Activated B cell treated with CpG ODN at 0.5 μM for 24 hours (primary cell): ENCODE results near the gene IRAK2. TPM values are rescaled to one million over a fixed set of nuclear protein-coding genes. Genes with fewer than 3 reads are reported as not detected.
A peak's percentile ranks its signal among the peaks of the same experiment; 100 is the strongest.

Experiments
- ATAC-seq: fragments of 200-7000 bp; cut with Tn5 transposase; one replicate; pipeline ENCODE4 v1.10.0; 2021; ENCODE audit warnings: low read depth, mild to moderate bottlenecking, moderate library complexity
- CTCF ChIA-PET: fragments of 350-600 bp; sonication (Branson Sonifier 250); formaldehyde crosslinking; loops from one replicate; lab custom pipeline; 2021; ENCODE audit warnings: antibody characterized with exemption; lab: Charles Lee
- POLR2A ChIA-PET: fragments of 350-600 bp; sonication (Branson Sonifier 250); formaldehyde crosslinking; loops from one replicate; lab custom pipeline; 2021; ENCODE audit warnings: antibody characterized with exemption; lab: Charles Lee
- DNase-seq: peaks from one replicate; pipeline ENCODE4 v3.0.0; 2022
- H3K27ac Mint-ChIP-seq: one replicate; pipeline ENCODE4 v1.8.0; 2020; ENCODE audit warnings: mixed read lengths
- H3K27me3 Mint-ChIP-seq: one replicate; pipeline ENCODE4 v1.8.0; 2021; ENCODE audit warnings: mixed read lengths
- H3K36me3 Mint-ChIP-seq: one replicate; pipeline ENCODE4 v1.8.0; 2021; ENCODE audit warnings: low read depth, mixed read lengths
- H3K4me1 Mint-ChIP-seq: one replicate; pipeline ENCODE4 v1.8.0; 2021; ENCODE audit warnings: mixed read lengths
- H3K4me3 Mint-ChIP-seq: one replicate; pipeline ENCODE4 v1.8.0; 2020; ENCODE audit warnings: mild to moderate bottlenecking, mixed read lengths
- H3K9me3 Mint-ChIP-seq: one replicate; pipeline ENCODE4 v1.8.0; 2020; ENCODE audit warnings: mixed read lengths
- intact Hi-C: fragments of 100-400 bp; cut with micrococcal nuclease; formaldehyde crosslinking; loops from one replicate; pipeline ENCODE4 v1.15.1; 2024
- total RNA-seq: library from RNA; stranded (reverse); gene quantifications from 2 replicates; pipeline ENCODE4 v1.2.3, GENCODE V29; 2022
- TF ChIP-seq, protein P1 (sequence below): fragments of 200-600 bp; IDR thresholded peaks from one replicate; pipeline ENCODE4 v1.8.0; 2022; ENCODE audit warnings: antibody characterized with exemption, mild to moderate bottlenecking

IRAK2 gene
- total RNA-seq, 1 donor from 2014 or later = 8.6 TPM

DNA sequence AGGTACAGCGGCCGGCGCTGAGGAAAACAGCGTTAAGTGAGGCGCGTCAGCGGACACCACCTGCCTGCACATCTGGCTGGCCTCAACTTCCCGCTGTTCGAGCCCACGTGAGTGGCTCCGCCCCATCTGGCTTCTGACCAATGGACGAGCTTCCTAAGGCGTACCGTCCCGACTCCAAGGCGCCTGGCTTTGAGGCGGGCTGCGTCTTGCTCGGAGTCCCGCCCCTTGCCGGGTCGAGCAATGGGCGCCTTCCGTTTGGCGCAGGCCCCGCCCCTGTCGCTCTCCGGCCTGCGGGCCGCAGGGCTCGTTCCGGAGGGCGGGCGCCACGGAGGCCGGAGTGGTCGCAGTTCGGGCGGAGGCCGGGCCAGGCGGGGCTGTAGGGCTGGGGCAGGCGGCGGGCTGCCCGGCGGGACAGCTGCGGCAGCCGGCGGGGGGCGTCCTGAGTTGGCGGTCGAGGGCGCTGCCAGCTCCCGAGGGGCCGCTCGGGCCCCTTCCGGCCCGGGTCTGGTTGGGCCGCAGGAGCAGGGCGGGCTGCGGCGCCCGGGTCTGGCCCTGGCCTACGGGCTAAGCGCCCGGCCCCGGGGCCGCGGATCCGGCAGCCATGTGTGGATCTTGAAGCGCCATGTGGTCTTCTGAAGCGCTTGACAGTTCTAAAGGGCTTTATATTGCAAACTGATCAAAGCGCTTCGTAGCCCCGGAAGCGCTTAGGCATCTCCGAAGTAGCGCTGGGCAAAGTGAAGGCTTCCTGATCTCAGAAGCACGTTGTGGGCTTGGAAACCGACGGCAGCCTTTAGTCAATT lies 83.7 kb downstream of the IRAK2 start, which contains the start of gene TATDN2:
TSS of gene TATDN2 (plus strand) at position 276 of the 800 bp plus-strand sequence. CDS start 742 bp downstream, outside the sequence.
- DNase-seq (peak; percentile 88), ATAC-seq (peak; percentile 97)
- CTCF ChIA-PET = interaction anchor here (0.7 to 1.3 kb wide), 5 partner anchors 25 to 315 kb away, joined by 3 to 4 read pairs (median 3); partner anchors contain the start of genes BRK1 and GHRL
- Mint-ChIP-seq H3K9me3 (peaks cover 13% of the 10 kb centered on the region), H3K27ac (peak within 1 kb of the TSS; percentile 91), H3K36me3 (peaks cover 52% of the 10 kb centered on the region), H3K4me3 (peak within 1 kb of the TSS; percentile 95), H3K27me3 (no peaks in the 10 kb centered on the region), H3K4me1 (peaks cover 39% of the 10 kb centered on the region)
- intact Hi-C loops = loop anchor here (1.0 to 5.0 kb wide), 13 partner anchors 44 to 852 kb away; partner anchors contain the start of genes BRK1, BRPF1, CRELD1 and FANCD2
- POLR2A ChIA-PET = interaction anchor here (0.6 to 2.4 kb wide), 35 partner anchors 11 to 851 kb away, joined by 3 to 17 read pairs (median 6); partner anchors contain the start of genes ARPC4, BRK1, CRELD1 and EMC3
- TF ChIP-seq, protein P1, sequence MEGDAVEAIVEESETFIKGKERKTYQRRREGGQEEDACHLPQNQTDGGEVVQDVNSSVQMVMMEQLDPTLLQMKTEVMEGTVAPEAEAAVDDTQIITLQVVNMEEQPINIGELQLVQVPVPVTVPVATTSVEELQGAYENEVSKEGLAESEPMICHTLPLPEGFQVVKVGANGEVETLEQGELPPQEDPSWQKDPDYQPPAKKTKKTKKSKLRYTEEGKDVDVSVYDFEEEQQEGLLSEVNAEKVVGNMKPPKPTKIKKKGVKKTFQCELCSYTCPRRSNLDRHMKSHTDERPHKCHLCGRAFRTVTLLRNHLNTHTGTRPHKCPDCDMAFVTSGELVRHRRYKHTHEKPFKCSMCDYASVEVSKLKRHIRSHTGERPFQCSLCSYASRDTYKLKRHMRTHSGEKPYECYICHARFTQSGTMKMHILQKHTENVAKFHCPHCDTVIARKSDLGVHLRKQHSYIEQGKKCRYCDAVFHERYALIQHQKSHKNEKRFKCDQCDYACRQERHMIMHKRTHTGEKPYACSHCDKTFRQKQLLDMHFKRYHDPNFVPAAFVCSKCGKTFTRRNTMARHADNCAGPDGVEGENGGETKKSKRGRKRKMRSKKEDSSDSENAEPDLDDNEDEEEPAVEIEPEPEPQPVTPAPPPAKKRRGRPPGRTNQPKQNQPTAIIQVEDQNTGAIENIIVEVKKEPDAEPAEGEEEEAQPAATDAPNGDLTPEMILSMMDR = no peak

DNA sequence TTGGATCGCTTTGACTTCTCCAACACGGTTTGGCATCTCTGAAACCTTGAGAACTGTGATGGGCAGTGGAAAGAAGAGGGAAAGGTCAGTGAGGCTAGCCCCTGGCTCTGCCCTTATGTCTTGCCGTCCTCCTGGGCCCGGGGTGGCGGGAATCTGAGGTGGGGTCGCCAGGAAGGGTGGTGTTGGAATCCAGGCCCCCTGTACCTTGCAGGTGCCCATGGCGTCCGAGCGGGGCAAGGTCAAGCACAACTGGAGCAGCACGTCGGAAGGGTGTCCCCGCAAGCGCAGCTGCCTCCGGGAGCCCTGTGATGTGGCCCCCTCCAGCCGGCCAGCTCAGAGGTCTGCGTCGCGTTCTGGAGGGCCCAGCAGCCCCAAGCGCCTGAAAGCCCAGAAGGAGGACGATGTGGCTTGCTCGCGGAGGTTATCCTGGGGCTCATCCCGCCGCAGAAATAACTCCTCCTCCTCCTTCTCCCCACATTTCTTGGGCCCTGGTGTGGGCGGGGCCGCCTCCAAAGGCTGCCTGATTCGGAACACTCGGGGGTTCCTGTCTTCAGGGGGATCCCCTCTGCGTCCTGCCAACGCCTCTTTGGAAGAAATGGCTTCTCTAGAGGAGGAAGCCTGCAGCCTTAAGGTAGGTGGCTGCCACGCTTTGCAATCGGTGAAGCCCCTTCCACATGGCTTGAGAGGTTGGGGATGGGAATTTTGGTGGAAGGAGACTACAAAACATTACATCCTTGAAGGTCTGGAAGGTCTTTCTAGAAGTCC lies 84.4 kb downstream of the IRAK2 start:
- peak overlapping the region; percentile 91 for H3K27ac Mint-ChIP-seq
- H3K9me3 Mint-ChIP-seq = peaks cover 13% of the 10 kb centered on the region
- TF ChIP-seq, protein P1 = no peak
- H3K27me3 Mint-ChIP-seq = no peaks in the 10 kb centered on the region
- H3K36me3 Mint-ChIP-seq = peaks cover 59% of the 10 kb centered on the region
- peaks cover 46% of the 10 kb centered on the region for H3K4me1 Mint-ChIP-seq
- intact Hi-C loops = loop anchor here (1.0 to 5.0 kb wide), 13 partner anchors 44 to 852 kb away; partner anchors contain the start of genes BRK1, BRPF1, CRELD1 and FANCD2
- DNase-seq (peak; percentile 26), ATAC-seq (no peak)
- peak overlapping the region; percentile 95 for H3K4me3 Mint-ChIP-seq
- CTCF ChIA-PET = interaction anchor here (0.7 to 1.3 kb wide), 2 partner anchors 44 to 303 kb away, joined by 3 to 4 read pairs; partner anchors contain the start of gene GHRL
- POLR2A ChIA-PET = interaction anchor here (0.6 to 2.4 kb wide), 8 partner anchors 37 to 852 kb away, joined by 3 to 17 read pairs (median 8); partner anchors contain the start of genes SEC13, SETD5 and VHL

DNA sequence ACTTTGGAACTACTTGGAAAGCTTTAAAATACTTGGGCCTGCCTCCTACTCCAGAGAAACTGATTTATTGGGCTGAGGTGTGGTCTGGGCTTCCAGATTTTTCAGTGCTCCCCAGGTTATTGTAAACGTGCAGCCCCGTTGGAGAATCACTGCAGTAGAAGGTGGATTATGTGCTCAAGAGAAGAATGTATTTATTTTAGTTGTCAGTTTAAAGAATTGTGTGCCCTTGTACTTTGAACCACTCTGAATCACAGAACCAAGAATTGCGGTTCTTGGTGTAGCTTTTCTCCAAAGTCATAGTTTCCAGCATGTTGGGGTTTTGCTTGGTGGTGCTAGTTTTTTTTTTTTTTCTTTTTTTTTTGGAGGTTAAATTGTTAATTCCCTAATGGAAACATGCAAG lies 85.1 kb downstream of the IRAK2 start:
- Mint-ChIP-seq H3K9me3 (peaks cover 9% of the 10 kb centered on the region), H3K4me1 (peaks cover 53% of the 10 kb centered on the region), H3K27ac (peak overlapping the region; percentile 91), H3K4me3 (peak overlapping the region; percentile 95), H3K36me3 (peaks cover 60% of the 10 kb centered on the region), H3K27me3 (no peaks in the 10 kb centered on the region)
- ChIA-PET CTCF (no interaction called here), POLR2A (interaction anchor here (0.7 to 1.5 kb wide), 2 partner anchors 60 to 71 kb away, joined by 3 read pairs; partner anchors contain the start of gene SEC13)
- TF ChIP-seq, protein P1 = no peak
- ATAC-seq (no peak), DNase-seq (no peak)
- intact Hi-C loops = loop anchor here (2.0 to 5.0 kb wide), 4 partner anchors 43 to 853 kb away; partner anchors contain the start of genes BRPF1, GHRL and SETD5

DNA sequence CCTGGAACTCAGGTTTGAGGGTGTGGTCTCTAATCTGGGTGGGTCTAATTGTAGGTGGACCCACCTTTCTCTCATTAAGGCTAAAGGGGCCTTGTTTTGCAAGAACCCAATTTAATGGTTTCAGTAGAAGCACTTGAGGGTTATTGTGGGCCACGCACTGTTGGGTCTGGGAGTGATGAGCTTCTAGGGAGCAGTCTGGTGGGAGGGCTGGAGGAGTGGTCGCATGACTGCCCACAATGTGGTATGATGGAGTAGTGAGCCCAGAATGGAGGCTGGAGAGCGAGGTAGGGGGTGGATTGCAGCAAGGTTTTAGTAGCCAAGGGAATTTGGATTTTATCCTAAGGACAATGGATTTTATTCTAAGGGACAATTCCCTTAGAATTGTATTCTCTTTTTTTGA lies 86.3 kb downstream of the IRAK2 start:
- ATAC-seq (no peak), DNase-seq (no peak)
- intact Hi-C loops = no loop called here
- TF ChIP-seq, protein P1 = no peak
- ChIA-PET CTCF (no interaction called here), POLR2A (interaction anchor here (1.5 kb wide), 1 partner anchor 62 kb away, joined by 3 read pairs; no protein-coding TSS in a partner anchor)
- no peaks in the 10 kb centered on the region for H3K27me3 Mint-ChIP-seq
- H3K4me1 Mint-ChIP-seq = peaks cover 56% of the 10 kb centered on the region
- H3K9me3 Mint-ChIP-seq = peaks cover 2% of the 10 kb centered on the region
- peak overlapping the region; percentile 95 for H3K4me3 Mint-ChIP-seq
- H3K27ac Mint-ChIP-seq = peak overlapping the region; percentile 91
- peaks cover 66% of the 10 kb centered on the region for H3K36me3 Mint-ChIP-seq
